Measurements from ENCODE around the gene TTC36.
"Not testable (repeated sequence)": the region's sequence is repeated elsewhere in the genome, so short reads cannot be mapped to it uniquely, and the experiment has no call there.

Gene TTC36

DNA sequence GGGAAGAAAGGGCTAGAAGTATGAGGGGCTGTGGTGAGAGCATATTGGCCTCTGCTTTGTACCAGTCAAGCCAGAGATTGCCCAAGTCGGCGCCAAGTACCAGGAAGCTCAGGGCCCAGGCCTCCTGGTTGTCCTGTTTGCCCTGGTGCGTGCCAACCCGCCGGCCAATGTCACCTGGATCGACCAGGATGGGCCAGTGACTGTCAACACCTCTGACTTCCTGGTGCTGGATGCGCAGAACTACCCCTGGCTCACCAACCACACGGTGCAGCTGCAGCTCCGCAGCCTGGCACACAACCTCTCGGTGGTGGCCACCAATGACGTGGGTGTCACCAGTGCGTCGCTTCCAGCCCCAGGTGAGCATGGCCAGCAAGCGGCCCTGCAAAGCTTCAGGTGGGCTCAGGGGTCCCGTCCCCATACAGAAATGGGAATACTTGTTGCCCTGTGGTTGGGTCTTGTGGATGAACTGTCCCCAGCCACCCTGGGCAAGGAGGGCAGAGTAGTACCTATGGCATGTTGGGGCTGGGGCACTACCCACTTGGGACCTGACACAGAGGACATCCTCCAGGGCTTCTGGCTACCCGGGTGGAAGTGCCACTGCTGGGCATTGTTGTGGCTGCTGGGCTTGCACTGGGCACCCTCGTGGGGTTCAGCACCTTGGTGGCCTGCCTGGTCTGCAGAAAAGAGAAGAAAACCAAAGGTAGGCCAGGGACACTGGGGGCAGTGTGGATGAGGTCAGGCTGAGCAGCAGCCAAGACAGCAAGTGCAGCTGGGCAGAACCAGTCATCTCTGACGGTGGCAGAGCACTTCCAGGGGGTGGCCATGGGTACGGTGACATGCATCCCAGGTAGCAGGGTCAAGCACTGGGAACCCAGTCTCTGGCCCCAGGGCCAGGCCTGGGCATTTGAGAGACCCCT is 5.8 kb downstream of the TTC36 start:
- no peak for DNase-seq

DNA sequence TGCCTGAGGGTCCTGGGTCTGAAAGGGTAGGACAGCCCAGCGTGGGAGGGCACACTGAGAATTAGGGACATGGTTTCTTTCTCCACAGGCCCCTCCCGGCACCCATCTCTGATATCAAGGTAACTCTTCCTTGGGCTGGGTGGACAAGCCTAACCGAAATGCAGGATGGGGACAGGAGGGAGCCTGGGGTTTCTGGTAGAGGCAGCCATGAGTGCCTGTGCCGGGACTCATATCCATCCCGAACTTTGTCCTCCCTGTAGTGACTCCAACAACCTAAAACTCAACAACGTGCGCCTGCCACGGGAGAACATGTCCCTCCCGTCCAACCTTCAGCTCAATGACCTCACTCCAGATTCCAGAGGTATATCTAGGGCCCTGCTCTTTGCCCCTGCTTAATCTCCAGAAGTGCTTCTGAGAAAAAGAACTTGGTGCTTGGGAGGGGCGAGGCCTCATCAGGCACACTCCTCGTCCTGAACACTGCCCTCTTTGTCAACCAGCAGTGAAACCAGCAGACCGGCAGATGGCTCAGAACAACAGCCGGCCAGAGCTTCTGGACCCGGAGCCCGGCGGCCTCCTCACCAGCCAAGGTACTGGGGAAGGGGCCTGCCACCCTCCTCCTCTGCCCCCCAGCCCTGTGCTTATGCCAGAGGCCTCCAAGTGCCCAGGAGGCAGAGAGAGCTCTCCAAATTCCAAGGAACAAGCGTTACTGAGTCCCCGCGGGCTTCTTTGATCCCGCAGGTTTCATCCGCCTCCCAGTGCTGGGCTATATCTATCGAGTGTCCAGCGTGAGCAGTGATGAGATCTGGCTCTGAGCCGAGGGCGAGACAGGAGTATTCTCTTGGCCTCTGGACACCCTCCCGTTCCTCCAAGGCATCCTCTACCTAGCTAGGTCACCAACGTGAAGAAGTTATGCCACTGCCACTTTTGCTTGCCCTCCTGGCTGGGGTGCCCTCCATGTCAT is 6.8 kb downstream of the TTC36 start:
- DNase-seq: no peak

DNA sequence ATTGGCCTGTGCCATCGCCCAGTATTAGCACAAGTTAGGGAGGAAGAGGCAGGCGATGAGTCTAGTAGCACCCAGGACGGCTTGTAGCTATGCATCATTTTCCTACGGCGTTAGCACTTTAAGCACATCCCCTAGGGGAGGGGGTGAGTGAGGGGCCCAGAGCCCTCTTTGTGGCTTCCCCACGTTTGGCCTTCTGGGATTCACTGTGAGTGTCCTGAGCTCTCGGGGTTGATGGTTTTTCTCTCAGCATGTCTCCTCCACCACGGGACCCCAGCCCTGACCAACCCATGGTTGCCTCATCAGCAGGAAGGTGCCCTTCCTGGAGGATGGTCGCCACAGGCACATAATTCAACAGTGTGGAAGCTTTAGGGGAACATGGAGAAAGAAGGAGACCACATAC is 8.0 kb downstream of the TTC36 start:
- DNase-seq: no peak

DNA sequence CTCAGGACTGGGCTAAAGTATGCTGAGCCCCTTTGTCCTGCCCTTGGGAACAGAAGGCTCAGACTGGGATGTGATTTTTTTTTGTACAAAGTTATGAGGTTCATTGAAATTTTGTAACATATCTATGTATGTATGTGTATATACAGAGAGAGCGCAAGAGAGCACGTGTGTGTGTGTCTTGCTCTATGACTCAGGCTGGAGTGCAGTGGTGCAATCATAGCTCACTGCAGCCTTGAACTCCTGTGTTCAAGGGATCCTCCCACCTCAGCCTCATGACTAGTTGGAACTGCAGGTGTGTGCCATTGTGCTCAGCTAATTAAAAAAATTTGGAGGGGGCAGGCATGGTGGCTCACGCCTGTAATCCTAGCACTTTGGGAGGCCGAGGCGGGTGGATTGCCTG is 9.5 kb downstream of the TTC36 start:
- DNase-seq: no peak

DNA sequence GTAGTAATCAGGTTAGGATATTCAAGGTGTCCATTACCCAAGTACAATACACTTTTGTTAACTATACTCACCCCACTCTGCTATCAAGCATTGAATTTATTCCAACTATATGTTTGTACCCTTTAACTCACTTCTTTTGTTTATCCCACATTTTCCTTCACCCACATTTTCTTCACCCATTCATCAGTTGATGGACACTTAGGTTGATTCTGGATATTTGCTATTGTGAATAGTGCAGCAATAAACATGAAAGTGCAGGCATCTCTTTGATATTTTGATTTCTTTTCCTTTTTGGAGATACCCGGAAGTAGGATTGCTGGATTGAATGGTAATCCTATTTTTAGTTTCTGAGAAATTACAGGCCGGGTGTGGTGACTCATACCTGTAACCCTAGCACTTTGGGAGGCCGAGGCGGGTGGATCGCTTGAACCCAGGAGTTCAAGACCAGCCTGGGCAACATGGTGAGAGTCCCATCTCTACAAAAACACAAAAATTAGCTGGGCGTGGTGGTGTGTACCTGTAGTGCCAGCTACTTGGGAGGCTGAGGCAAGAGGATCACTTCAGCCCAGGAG is 10.2 kb downstream of the TTC36 start:
- DNase-seq: no peak

DNA sequence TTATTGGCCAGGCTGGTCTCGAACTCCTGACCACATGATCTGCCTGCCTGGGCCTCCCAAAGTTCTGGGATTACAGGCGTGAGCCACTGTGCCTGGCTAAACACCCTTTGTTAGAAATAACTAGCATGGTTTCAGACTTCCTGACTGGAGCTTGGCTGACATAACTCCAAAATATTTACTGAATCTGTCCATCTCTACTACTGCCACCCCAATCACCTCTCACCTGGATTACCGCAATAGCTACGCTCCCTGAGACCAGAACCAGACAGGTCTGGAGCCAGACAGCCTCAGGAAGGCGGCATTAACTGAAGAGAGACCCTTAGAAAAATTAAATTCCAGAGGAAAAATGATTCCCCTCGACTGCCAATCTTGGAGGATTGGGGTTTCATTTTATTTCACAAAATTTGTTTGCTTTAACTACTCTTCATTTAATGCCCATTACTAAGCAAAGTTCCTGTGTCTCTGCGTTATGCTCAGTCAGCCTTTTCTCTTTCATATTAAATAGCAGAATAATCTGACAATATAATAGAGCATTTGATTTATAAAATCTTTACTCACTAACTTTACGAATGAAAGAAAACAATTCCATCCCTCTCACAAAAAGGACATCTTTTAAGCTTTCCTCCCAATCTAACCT is 16.9 kb downstream of the TTC36 start:
- DNase-seq: no peak

DNA sequence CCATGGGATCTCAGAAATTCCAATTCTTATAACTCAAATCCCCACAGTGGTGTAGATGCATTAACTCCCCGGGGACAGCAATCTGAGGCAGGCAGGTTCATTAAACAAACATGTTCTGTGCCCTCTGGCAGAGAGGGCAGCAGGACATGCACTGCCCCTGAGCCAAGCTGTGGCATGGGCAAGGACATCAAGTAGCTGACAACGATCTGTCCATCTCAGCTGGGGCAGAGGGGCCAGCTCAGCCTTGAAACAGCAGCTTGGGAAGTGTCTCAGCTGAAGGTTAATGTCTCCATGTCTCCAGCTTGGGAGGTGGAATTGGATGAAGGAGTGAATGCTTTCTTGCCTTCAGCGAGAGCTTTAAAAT is 17.4 kb downstream of the TTC36 start:
- DNase-seq: no peak

DNA sequence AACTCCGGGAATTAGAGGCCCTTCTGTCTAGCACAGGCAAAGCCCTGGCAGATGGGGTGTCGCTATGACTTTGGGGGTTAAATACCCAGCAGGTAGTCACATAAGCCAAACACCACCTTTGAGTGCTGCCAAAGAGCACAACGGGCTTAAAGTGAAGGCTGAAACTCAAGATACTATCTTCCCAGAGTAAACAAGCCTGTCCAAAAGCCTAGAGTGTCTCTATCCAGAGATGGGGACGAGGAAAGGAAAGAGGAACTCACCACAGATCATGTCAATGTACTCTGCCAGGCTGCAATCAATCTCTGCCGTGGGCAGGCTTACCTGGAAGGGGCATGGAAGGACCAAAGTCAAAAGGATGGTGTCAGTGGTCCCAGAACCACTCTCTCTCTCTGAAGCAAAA is 18.3 kb downstream of the TTC36 start:
- DNase-seq: no peak

DNA sequence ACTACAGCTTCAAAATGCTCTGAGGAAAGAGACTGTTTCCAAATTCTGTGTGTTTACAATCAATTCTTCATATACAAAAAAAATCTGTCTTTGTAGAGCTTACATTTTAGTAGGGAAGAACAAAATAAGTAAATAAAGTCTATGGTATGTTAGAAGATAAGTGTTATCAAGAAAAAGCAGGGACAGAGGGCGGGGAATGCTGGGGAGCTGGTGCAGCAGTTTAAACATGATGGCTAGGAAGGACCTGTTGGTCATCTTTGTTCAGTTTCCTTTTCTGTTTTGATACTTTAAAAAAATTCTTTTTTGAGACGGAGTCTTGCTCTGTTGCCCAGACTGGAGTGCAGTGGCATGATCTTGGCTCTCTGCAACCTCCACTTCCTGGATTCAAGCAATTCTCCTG is 19.9 kb downstream of the TTC36 start:
- no peak for DNase-seq

DNA sequence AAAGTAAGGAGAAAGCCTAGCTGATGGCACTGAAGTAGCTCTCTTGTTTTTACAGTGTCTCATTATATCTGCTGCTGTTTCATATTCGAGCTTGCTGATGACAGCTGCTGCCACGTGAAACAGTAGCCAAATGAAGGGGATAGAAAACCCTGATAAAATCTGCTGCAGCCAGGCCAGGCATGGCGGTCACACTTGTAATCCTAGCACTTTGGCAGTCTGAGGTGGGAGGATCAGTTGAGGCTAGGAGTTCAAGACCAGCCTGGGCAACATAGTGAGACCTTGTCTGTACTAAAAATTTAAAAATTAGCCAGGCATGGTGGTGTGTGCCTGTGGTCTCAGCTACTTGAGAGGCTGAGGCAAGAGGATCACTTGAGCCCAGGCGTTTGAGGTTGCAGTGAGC is 25.1 kb downstream of the TTC36 start:
- no peak for DNase-seq

DNA sequence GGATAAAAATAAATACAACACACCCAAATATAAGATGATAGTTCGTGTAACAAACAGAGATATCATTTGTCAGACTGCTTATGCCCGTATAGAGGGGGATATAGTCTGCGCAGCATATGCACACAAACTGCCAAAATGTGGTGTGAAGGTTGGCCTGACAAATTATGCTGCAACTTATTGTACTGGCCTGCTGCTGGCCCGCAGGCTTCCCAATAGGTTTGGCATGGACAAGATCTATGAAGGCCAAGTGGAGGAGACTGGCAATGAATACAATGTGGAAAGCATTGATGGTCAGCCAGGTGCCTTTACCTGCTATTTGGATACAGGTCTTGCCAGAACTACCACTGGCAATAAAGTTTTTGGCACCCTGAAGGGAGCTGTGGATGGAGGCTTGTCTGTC is 33.5 kb downstream of the TTC36 start:
- no peak for DNase-seq

DNA sequence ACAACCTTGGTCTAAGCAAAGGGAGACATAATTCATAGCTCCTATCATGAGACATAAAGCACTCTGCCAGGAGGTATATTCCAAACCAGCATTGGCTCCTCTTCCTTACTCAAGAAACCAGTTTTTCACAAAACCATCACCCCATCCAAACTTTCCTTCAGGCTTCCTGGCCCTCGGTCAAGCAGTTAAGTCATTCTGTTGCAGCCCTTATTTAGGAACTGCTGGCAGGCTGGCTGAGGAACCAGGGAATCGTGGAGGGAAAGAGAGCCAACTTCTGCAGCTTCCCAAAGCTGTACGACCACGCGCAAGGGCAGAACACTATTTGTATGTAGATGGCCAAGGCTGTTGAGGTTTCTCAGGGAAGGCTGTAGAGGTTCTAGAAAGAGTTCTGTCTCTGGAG is 37.8 kb downstream of the TTC36 start:
- DNase-seq: no peak

DNA sequence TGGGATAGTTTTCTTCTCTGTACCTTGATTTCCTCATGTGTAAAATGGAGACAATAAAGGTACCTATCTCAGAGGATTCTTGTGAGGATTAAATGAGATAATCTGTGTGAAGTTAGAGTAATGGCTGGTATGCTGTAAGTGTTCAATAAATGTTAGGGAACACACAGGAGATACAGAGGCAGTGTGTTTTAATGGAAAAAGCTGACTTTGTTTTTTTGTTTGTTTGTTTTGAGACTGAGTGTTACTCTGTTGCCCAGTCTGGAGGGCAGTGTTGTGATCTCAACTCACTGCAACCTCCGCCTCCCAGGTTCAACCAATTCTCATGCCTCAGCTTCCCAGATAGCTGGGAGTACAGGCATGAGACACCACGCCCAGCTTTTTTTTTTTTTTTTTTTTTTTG is 42.4 kb downstream of the TTC36 start:
- DNase-seq: no peak

DNA sequence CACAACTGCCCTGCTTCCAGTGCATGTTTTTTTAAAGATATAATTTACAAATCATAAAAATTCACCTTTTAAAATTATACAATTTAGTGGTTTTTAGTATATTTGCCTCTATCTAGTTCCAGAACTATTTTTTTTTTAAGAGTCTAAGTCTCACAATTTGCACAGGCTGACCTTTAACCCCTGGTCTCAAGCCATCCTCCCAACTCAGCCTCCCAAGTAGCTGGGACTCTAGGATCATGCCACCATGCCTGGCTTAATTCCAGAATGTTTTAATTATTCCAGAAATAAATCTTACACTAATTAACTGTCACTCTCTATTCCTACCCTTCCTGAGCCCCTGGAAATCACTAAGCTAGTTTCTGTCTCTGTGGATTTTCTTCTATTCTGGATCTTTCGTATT is 43.5 kb downstream of the TTC36 start:
- no peak for DNase-seq

DNA sequence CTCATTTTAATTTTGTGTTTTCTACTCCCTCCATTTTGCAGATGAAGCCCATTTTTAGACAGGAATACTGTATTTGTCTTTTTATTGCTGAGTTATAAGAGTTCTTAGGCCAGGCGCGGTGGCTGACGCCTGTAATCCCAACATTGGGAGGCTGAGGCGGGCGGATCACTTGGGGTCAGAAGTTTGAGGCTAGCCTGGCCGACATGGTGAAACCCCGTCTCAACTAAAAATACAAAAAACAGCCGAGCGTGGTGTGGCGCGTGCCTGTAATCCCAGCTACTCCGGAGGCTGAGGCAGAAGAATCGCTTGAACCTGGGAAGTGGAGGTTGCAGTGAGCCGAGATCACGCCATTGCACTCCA is 44.4 kb downstream of the TTC36 start:
- not testable (repeated sequence) for DNase-seq

DNA sequence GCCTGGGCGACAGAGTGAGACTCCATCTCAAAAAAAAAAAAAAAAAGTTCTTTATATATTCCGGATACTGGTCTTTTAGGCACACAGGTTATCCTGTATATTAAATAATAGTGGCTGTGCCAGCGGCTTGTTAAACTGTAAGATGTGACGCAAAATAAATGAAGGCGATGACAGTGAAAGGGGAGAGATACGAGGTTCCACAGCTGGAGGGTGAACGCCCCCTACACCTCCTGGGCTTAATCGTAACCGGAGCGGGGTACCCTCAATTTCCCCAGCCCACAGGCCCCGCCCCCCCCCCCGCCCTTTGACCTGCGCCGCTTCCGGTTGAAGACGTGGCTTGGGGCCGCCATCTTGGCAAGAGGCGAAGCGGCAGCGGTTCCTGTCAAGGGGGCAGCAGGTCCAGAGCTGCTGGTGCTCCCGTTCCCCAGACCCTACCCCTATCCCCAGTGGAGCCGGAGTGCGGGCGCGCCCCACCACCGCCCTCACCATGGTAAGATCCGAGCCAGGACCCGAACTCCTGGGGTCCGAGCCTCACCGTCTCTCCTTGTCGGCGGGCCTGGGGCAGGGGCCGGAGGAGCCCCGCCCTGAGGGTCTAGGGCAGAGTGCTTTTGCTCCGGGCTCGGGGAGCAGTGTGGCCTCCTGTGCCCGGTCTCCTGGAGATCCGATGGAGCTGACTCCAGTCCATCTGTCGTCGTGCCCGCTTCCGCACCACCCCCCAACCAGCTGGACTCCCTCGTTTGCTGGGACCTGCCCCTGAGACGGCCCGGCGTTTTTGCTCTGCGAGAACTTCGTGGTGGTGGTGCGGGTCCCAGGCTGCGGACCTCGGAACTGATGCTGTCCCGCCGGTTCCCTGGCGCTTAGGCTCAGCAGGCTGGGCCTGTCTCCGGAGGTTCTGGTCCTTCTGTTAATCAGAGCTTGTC is 45.0 kb downstream of the TTC36 start, which contains the start of gene ARCN1:
ARCN1 (plus strand) TSS at position 349 of the 920 bp plus-strand sequence; CDS start at position 488, 139 bp downstream.
- DNase-seq: peak; percentile 81 to 86

DNA sequence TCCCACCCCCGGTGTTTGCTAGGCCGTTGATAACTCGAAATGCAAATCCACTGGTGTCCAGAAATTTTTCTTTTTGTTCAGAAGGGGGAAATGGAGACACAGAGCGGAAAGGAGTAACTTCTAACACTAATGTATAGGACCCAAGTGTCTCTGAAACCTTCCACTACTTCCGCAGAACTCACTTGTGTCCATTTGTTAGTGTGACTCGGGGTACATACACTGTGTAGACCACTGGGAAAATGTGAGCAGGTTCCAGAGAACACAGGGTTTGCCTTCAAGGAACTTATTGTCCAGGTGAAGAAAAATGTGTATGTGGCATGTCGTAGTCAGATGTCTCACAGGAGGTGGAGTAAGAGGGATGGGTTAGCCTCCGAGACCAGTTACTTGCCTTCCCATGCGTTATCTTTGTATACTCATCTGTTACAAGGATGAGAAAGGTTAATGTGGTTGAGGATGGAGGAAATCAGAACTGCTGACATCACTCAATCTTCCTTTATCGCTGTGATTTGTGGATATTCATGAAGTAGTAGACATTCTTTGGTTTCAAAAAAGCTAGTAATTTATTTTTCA is 45.8 kb downstream of the TTC36 start:
- peak in 1 of 2 donors; percentile 60 for DNase-seq

DNA sequence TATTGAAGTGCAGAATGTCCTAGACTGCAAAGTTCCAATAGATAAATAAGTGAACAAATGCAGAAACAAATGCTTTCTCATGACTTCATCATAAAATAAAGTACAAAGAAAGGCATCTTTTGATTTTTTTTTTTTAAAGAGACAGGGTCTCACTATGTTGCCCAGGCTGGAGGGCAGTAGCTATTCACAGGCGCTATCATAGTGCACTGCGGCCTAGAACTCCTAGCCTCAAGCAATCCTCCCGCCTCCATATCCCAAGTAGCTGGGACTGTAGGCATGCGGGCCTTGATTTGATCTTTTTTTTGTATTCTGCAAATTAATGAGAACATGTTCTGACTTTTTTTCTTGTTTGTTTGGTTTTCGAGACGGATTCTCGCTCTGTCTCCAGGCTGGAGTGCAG is 47.4 kb downstream of the TTC36 start:
- no peak for DNase-seq

DNA sequence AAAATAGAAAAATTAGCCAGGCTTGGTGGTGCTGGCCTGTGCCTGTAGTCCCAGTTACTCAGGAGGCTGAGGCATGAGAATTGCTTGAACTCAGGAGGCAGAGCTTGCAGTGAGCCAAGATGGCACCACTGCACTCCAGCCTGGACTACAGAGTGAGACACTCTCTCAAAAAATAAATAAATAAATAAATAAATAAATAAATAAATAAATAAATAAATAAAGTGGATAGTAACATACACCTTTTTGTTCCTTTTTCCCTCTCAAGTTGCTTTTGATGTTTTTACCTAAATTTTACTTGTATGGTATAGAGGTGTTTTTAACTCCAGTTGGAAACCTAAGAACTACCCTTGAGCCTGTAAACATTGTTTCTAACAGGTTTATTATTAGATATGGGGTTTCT is 50.7 kb downstream of the TTC36 start:
- DNase-seq: not testable (repeated sequence)
